WTC11 (cell line): ENCODE measurements around the gene GPR15LG. TPM values are rescaled to one million over a fixed set of nuclear protein-coding genes. Genes with fewer than 3 reads are reported as not detected.

Source experiments
- ATAC-seq: fragments of 200-7000 bp; cut with Tn5 transposase; 2 replicates; pipeline ENCODE4 v1.10.0; 2021; ENCODE audit warnings: mild to moderate bottlenecking, moderate library complexity
- CTCF ChIA-PET: fragments of 300-600 bp; sonication (Branson Sonifier 250); formaldehyde crosslinking; loops from one replicate; lab custom pipeline; 2021; ENCODE audit warnings: antibody characterized with exemption; lab: Charles Lee
- POLR2A ChIA-PET: fragments of 350-600 bp; sonication (Branson Sonifier 250); formaldehyde crosslinking; loops from one replicate; lab custom pipeline; 2021; ENCODE audit warnings: antibody characterized with exemption; lab: Charles Lee
- DNase-seq: peaks from one replicate; pipeline ENCODE4 v3.0.0; 2021; ENCODE audit warnings: low spot score
- H3K27ac Mint-ChIP-seq: 2 replicates; pipeline ENCODE4 v1.8.0; 2021; ENCODE audit warnings: mixed read lengths
- H3K27me3 Mint-ChIP-seq: 2 replicates; pipeline ENCODE4 v1.8.0; 2021; ENCODE audit warnings: low read depth, mild to moderate bottlenecking, moderate library complexity, mixed read lengths
- H3K36me3 Mint-ChIP-seq: 2 replicates; pipeline ENCODE4 v1.8.0; 2021; ENCODE audit warnings: mixed read lengths
- H3K4me1 Mint-ChIP-seq: 2 replicates; pipeline ENCODE4 v1.8.0; 2022; ENCODE audit warnings: mixed read lengths
- H3K4me3 Mint-ChIP-seq: 2 replicates; pipeline ENCODE4 v1.8.0; 2021; ENCODE audit warnings: mild to moderate bottlenecking, moderate library complexity, mixed read lengths
- H3K9me3 Mint-ChIP-seq: 2 replicates; pipeline ENCODE4 v1.8.0; 2021; ENCODE audit warnings: mixed read lengths
- ATF1 ChIP-seq: sonication (generic); formaldehyde crosslinking; IDR thresholded peaks from 2 replicates; pipeline ENCODE4 v1.8.1; 2023; ENCODE audit warnings: mild to moderate bottlenecking, moderate library complexity, missing genetic modification reagents
- EMX1 ChIP-seq: fragments of 250-450 bp; sonication (Bioruptor Pico); IDR thresholded peaks from 2 replicates; pipeline ENCODE4 v1.8.0; 2021; ENCODE audit warnings: mild to moderate bottlenecking
- ETV6 ChIP-seq: sonication (generic); formaldehyde crosslinking; IDR thresholded peaks from 2 replicates; pipeline ENCODE4 v1.8.1; 2022; ENCODE audit warnings: mild to moderate bottlenecking, missing genetic modification reagents
- FOXJ3 ChIP-seq: sonication (generic); formaldehyde crosslinking; IDR thresholded peaks from 2 replicates; pipeline ENCODE4 v1.9.0; 2021; ENCODE audit warnings: missing genetic modification reagents, mild to moderate bottlenecking, borderline replicate concordance
- FOXK1 ChIP-seq: sonication (generic); formaldehyde crosslinking; IDR thresholded peaks from 2 replicates; pipeline ENCODE4 v1.8.0; 2022; ENCODE audit warnings: mild to moderate bottlenecking, moderate library complexity, missing genetic modification reagents
- GABPB1 ChIP-seq: sonication (generic); formaldehyde crosslinking; IDR thresholded peaks from 2 replicates; pipeline ENCODE4 v1.8.1; 2023; ENCODE audit warnings: mild to moderate bottlenecking, missing genetic modification reagents
- GRHL2 ChIP-seq: fragments of 250-450 bp; sonication (Bioruptor Pico); IDR thresholded peaks from 2 replicates; pipeline ENCODE4 v1.8.0; 2022; ENCODE audit warnings: mild to moderate bottlenecking, moderate library complexity; ENCODE audit not compliant: insufficient replicate concordance, severe bottlenecking
- HMGA2 ChIP-seq: fragments of 250-450 bp; sonication (Bioruptor Pico); IDR thresholded peaks from 2 replicates; pipeline ENCODE4 v1.4.0; 2021; ENCODE audit warnings: mild to moderate bottlenecking, moderate library complexity
- MXD4 ChIP-seq: fragments of 250-450 bp; sonication (Bioruptor Pico); IDR thresholded peaks from 2 replicates; pipeline ENCODE4 v1.8.0; 2021; ENCODE audit warnings: mild to moderate bottlenecking, moderate library complexity, borderline replicate concordance
- NFYB ChIP-seq: sonication (generic); formaldehyde crosslinking; conservative IDR thresholded peaks from 2 replicates; pipeline ENCODE4 v1.8.0; 2022; ENCODE audit warnings: low read depth, missing genetic modification reagents
- NR3C1 ChIP-seq: sonication (generic); formaldehyde crosslinking; conservative IDR thresholded peaks from 2 replicates; pipeline ENCODE4 v1.8.1; 2023; ENCODE audit warnings: low read depth, mild to moderate bottlenecking, missing genetic modification reagents
- RELA ChIP-seq: sonication (generic); formaldehyde crosslinking; IDR thresholded peaks from 2 replicates; pipeline ENCODE4 v1.8.1; 2022; ENCODE audit warnings: missing genetic modification reagents, mild to moderate bottlenecking, borderline replicate concordance
- RORB ChIP-seq: fragments of 250-450 bp; sonication (Bioruptor Pico); IDR thresholded peaks from 2 replicates; pipeline ENCODE4 v1.9.0; 2021; ENCODE audit warnings: mild to moderate bottlenecking
- SMAD3 ChIP-seq: sonication (generic); formaldehyde crosslinking; IDR thresholded peaks from 2 replicates; pipeline ENCODE4 v1.8.0; 2022; ENCODE audit warnings: missing genetic modification reagents, mild to moderate bottlenecking, borderline replicate concordance
- SP1 ChIP-seq: sonication (generic); formaldehyde crosslinking; conservative IDR thresholded peaks from 2 replicates; pipeline ENCODE4 v1.8.1; 2022; ENCODE audit warnings: missing genetic modification reagents
- total RNA-seq: library from RNA; stranded (reverse); gene quantifications from 3 replicates; pipeline ENCODE4 v1.2.3, GENCODE V29; 2021
- TF ChIP-seq, protein P1 (sequence below): sonication (generic); formaldehyde crosslinking; IDR thresholded peaks from 2 replicates; pipeline ENCODE4 v1.8.0; 2022; ENCODE audit warnings: mild to moderate bottlenecking, missing genetic modification reagents
- TF ChIP-seq, protein P2 (sequence below): sonication (generic); formaldehyde crosslinking; conservative IDR thresholded peaks from 2 replicates; pipeline ENCODE4 v1.8.1; 2023; ENCODE audit warnings: mild to moderate bottlenecking, low read depth, missing genetic modification reagents, moderate library complexity
- TF ChIP-seq, protein P3 (sequence below): sonication (generic); formaldehyde crosslinking; IDR thresholded peaks from 2 replicates; pipeline ENCODE4 v1.8.0; 2022; ENCODE audit warnings: mild to moderate bottlenecking, missing genetic modification reagents
- TF ChIP-seq, protein P4 (sequence below): fragments of 250-450 bp; sonication (Bioruptor Pico); IDR thresholded peaks from 2 replicates; pipeline ENCODE4 v1.8.0; 2021; ENCODE audit warnings: mild to moderate bottlenecking
- TF ChIP-seq, protein P5 (sequence below): fragments of 250-450 bp; sonication (Bioruptor Pico); IDR thresholded peaks from 2 replicates; pipeline ENCODE4 v1.9.0; 2021; ENCODE audit warnings: mild to moderate bottlenecking

The GPR15LG gene
- total RNA-seq, 1 experiment from 2014 or later: not detected

DNA sequence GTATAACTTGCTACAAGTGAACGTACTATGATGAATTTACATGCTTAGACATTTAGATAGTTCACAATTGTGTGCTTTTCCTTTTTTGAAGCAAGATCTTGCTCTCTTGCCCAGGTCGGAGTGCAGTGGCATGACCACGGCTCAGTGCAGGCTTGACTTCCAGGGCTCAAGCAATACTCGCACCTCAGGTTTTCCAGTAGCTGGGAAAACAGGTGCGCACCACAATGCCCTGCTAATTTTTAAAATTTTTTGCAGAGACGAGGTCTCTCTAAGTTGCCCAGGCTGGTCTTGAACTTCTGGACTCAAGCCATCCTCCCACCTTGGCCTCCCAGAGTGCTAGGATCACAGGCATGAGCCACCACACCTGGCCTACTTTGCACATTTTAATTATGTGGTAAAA, 1.8 kb downstream of the GPR15LG start:
- Mint-ChIP-seq H3K27me3 (peaks cover under 1% of the 10 kb centered on the region; the same call in 1 of the 2 replicates), H3K4me3 (no peak overlapping the region), H3K4me1 (no peaks in the 10 kb centered on the region), H3K36me3 (peaks cover under 1% of the 10 kb centered on the region), H3K9me3 (no peaks in the 10 kb centered on the region), H3K27ac (no peak overlapping the region)
- no peak for TF ChIP-seq FOXK1 (CRISPR knock-in tag)
- TF ChIP-seq MXD4 (CRISPR knock-in tag): no peak
- TF ChIP-seq, protein P1, sequence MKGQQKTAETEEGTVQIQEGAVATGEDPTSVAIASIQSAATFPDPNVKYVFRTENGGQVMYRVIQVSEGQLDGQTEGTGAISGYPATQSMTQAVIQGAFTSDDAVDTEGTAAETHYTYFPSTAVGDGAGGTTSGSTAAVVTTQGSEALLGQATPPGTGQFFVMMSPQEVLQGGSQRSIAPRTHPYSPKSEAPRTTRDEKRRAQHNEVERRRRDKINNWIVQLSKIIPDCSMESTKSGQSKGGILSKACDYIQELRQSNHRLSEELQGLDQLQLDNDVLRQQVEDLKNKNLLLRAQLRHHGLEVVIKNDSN (CRISPR knock-in tag): no peak
- no peak for TF ChIP-seq FOXJ3 (CRISPR knock-in tag)
- no peak for TF ChIP-seq EMX1 (CRISPR knock-in tag)
- TF ChIP-seq SMAD3 (CRISPR knock-in tag): no peak
- no peak for TF ChIP-seq RORB (CRISPR knock-in tag)
- TF ChIP-seq NFYB (CRISPR knock-in tag): no peak
- TF ChIP-seq, protein P2, sequence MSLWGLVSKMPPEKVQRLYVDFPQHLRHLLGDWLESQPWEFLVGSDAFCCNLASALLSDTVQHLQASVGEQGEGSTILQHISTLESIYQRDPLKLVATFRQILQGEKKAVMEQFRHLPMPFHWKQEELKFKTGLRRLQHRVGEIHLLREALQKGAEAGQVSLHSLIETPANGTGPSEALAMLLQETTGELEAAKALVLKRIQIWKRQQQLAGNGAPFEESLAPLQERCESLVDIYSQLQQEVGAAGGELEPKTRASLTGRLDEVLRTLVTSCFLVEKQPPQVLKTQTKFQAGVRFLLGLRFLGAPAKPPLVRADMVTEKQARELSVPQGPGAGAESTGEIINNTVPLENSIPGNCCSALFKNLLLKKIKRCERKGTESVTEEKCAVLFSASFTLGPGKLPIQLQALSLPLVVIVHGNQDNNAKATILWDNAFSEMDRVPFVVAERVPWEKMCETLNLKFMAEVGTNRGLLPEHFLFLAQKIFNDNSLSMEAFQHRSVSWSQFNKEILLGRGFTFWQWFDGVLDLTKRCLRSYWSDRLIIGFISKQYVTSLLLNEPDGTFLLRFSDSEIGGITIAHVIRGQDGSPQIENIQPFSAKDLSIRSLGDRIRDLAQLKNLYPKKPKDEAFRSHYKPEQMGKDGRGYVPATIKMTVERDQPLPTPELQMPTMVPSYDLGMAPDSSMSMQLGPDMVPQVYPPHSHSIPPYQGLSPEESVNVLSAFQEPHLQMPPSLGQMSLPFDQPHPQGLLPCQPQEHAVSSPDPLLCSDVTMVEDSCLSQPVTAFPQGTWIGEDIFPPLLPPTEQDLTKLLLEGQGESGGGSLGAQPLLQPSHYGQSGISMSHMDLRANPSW (CRISPR knock-in tag): no peak
- TF ChIP-seq, protein P3, sequence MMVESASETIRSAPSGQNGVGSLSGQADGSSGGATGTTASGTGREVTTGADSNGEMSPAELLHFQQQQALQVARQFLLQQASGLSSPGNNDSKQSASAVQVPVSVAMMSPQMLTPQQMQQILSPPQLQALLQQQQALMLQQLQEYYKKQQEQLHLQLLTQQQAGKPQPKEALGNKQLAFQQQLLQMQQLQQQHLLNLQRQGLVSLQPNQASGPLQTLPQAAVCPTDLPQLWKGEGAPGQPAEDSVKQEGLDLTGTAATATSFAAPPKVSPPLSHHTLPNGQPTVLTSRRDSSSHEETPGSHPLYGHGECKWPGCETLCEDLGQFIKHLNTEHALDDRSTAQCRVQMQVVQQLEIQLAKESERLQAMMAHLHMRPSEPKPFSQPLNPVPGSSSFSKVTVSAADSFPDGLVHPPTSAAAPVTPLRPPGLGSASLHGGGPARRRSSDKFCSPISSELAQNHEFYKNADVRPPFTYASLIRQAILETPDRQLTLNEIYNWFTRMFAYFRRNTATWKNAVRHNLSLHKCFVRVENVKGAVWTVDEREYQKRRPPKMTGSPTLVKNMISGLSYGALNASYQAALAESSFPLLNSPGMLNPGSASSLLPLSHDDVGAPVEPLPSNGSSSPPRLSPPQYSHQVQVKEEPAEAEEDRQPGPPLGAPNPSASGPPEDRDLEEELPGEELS: no peak
- no peak for TF ChIP-seq RELA (CRISPR knock-in tag)
- TF ChIP-seq ETV6 (CRISPR knock-in tag): no peak
- ATAC-seq: no peak
- ChIA-PET POLR2A (no interaction called here), CTCF (no interaction called here)
- DNase-seq: no peak

DNA sequence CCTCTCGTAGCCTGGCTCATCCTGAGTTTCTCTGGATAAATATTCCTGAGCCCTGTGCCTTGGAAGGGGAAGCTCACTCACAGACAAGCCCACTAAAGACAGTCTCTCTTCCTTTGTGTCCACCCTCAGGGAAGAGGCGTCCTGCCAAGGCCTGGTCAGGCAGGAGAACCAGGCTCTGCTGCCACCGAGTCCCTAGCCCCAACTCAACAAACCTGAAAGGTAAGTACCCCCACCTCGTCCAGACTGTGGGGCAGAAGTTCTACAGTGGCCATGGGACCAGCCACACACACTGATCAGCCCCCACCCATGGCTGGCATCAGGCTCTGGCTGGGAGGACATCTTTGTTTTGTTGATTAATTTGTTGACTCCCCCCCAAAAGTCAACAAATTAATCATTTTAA, 2.8 kb downstream of the GPR15LG start:
- no peaks in the 10 kb centered on the region for H3K4me1 Mint-ChIP-seq
- TF ChIP-seq HMGA2 (CRISPR knock-in tag) (no peak), NR3C1 (CRISPR knock-in tag) (no peak), NFYB (CRISPR knock-in tag) (no peak), GRHL2 (no peak), ATF1 (CRISPR knock-in tag) (no peak), GABPB1 (CRISPR knock-in tag) (no peak), SP1 (CRISPR knock-in tag) (no peak), MXD4 (CRISPR knock-in tag) (no peak)
- TF ChIP-seq, protein P4, sequence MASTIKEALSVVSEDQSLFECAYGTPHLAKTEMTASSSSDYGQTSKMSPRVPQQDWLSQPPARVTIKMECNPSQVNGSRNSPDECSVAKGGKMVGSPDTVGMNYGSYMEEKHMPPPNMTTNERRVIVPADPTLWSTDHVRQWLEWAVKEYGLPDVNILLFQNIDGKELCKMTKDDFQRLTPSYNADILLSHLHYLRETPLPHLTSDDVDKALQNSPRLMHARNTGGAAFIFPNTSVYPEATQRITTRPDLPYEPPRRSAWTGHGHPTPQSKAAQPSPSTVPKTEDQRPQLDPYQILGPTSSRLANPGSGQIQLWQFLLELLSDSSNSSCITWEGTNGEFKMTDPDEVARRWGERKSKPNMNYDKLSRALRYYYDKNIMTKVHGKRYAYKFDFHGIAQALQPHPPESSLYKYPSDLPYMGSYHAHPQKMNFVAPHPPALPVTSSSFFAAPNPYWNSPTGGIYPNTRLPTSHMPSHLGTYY: no peak
- TF ChIP-seq, protein P5, sequence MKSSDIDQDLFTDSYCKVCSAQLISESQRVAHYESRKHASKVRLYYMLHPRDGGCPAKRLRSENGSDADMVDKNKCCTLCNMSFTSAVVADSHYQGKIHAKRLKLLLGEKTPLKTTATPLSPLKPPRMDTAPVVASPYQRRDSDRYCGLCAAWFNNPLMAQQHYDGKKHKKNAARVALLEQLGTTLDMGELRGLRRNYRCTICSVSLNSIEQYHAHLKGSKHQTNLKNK (CRISPR knock-in tag): no peak
- TF ChIP-seq, protein P3: no peak
- peaks cover 4% of the 10 kb centered on the region for H3K9me3 Mint-ChIP-seq
- H3K36me3 Mint-ChIP-seq: peaks cover 5% of the 10 kb centered on the region
- ATAC-seq (no peak), DNase-seq (no peak)
- H3K4me3 Mint-ChIP-seq: no peak overlapping the region
- H3K27me3 Mint-ChIP-seq: peaks cover 5% of the 10 kb centered on the region
- CTCF ChIA-PET: interaction anchor here (1.0 to 1.1 kb wide), 2 partner anchors 29 to 61 kb away, joined by 3 read pairs; no protein-coding TSS in a partner anchor
- no peak overlapping the region for H3K27ac Mint-ChIP-seq
- POLR2A ChIA-PET: no interaction called here
